ENCODE data around the gene TCEAL9.
"Not testable (repeated sequence)": the region's sequence is repeated elsewhere in the genome, so short reads cannot be mapped to it uniquely, and the experiment has no call there.

Gene TCEAL9

GRCh38 chrX:103382877-103383276 is 26.6 kb downstream of the TCEAL9 start:
- ChIA-PET POLR2A (no interaction called here), CTCF (interaction anchor here (0.6 kb wide), 1 partner anchor 95 kb away, joined by 3 read pairs; no protein-coding TSS in a partner anchor)
- Histone ChIP-seq H3K27ac (ENCODE audit: extremely low read depth, low read depth, low read length) (no peak overlapping the region), H3K9me3 (ENCODE audit: control insufficient read depth, insufficient read depth, low read depth, low read length) (no peaks in the 10 kb centered on the region; the same call in 1 of the 2 replicates), H3K4me3 (ENCODE audit: low read depth, low read length) (no peak overlapping the region), H3K36me3 (ENCODE audit: control insufficient read depth in 2 of 2, insufficient read depth in 1 of 2, low read length in 2 of 2) (peaks cover 4 to 17% of the 10 kb centered on the region in 2 experiments; a peak in 2 of 3 replicates), H3K4me1 (ENCODE audit: control insufficient read depth, insufficient read depth, low read length) (no peaks in the 10 kb centered on the region)
- peak; percentile 51; the same call in 1 of the 2 replicates for TF ChIP-seq ZNF660 (tag by site-specific recombination; IDR thresholded peaks at IDR 0.05)
- no peak for TF ChIP-seq ZSCAN16 (tag by site-specific recombination; IDR thresholded peaks at IDR 0.05)

- H3K36me3 ChIP-seq (ENCODE audit: control insufficient read depth in 2 of 2, insufficient read depth in 1 of 2, low read length in 2 of 2): peaks cover 0 to 2% of the 10 kb centered on the region in 2 experiments; a peak in 1 of 3 replicates
- H3K9me3 ChIP-seq (ENCODE audit: control insufficient read depth, insufficient read depth, low read depth, low read length): no peaks in the 10 kb centered on the region; the same call in 1 of the 2 replicates
- H3K4me1 ChIP-seq (ENCODE audit: control insufficient read depth, insufficient read depth, low read length): no peaks in the 10 kb centered on the region
- POLR2A ChIA-PET: interaction anchor here (1.4 kb wide), 1 partner anchor 8 kb away, joined by 4 read pairs; the partner anchor contains the start of gene BEX3
- TF ChIP-seq GFI1B (tag by site-specific recombination; IDR thresholded peaks at IDR 0.05): no peak
- TF ChIP-seq ZNF155 (tag by site-specific recombination; IDR thresholded peaks at IDR 0.05): no peak
- no peak for TF ChIP-seq ZNF423 (tag by site-specific recombination; IDR thresholded peaks at IDR 0.05)
- CTCF ChIA-PET: no interaction called here
- no peak overlapping the region for H3K27ac ChIP-seq (ENCODE audit: extremely low read depth, low read depth, low read length)
- no peak overlapping the region for H3K4me3 ChIP-seq (ENCODE audit: low read depth, low read length)
Observed at GRCh38 chrX:103384672-103385071, 28.4 kb downstream of the TCEAL9 start.

DNA sequence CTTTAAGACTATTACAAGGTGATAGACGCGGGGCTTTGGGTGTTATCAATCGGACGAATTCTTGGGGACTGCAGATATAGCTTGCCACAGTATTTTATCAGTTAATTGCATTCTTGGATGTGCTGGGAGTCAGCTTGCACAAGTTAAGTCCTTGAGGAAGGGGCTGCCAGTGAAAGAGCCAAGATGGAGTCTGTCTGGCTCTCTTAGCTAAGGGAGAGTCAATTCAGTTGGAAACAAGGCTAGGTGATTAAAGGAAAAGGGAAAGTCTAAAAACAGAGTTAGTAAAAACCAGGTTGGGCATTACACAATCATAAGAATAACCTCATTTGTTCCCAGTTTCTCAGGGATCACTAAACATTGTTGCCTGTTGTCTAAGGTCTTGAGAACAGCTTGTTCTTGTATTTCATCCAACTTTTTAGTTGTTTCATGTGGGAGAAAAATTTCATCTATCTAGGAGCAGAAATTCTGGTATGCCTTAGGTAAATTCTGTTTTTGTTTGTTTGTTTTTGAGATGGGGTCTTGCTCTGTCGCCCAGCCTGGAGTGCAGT is 29.1 kb downstream of the TCEAL9 start:
- H3K4me3 ChIP-seq (ENCODE audit: low read depth, low read length); H3K9me3 ChIP-seq (ENCODE audit: control insufficient read depth, insufficient read depth, low read depth, low read length); H3K36me3 ChIP-seq (ENCODE audit: control insufficient read depth in 2 of 2, insufficient read depth in 1 of 2, low read length in 2 of 2); H3K4me1 ChIP-seq (ENCODE audit: control insufficient read depth, insufficient read depth, low read length); H3K27ac ChIP-seq (ENCODE audit: extremely low read depth, low read depth, low read length): not testable (repeated sequence)
- CTCF ChIA-PET: interaction anchor here (0.6 kb wide), 1 partner anchor 12 kb away, joined by 3 read pairs; no protein-coding TSS in a partner anchor
- POLR2A ChIA-PET: interaction anchor here (1.4 kb wide), 1 partner anchor 9 kb away, joined by 4 read pairs; the partner anchor contains the start of gene BEX3

DNA sequence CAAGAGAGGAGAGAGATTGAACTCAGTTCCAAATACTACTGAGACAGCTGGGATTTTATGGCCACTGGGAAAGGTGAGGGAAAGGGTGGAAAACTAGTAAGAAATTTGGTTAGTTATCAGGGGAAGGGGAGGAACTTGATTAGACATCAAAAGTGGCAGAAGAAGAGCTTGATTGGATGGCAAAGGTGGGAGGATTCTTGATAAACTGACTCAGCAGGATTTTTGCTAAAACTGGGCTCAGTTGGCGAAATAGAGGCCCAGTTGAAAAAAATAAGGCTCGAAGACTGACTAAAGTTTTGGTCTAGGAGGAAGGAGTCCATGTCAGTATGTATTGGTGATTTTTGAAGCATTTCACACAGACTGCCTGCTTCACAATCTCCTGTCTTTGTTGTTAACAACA is 30.0 kb downstream of the TCEAL9 start:
- TF ChIP-seq GLI4 (tag by site-specific recombination; IDR thresholded peaks at IDR 0.05) (no peak), PRDM2 (tag by site-specific recombination; IDR thresholded peaks at IDR 0.05; ENCODE audit: borderline replicate concordance) (no peak), ZNF169 (tag by site-specific recombination; IDR thresholded peaks at IDR 0.05) (no peak), ZNF670 (tag by site-specific recombination; IDR thresholded peaks at IDR 0.05; ENCODE audit: low read depth) (no peak), ZNF157 (tag by site-specific recombination; IDR thresholded peaks at IDR 0.05) (no peak), ZNF10 (tag by site-specific recombination; IDR thresholded peaks at IDR 0.05) (no peak), ZNF174 (tag by site-specific recombination; IDR thresholded peaks at IDR 0.05) (no peak)
- CTCF ChIA-PET: interaction anchor here (0.5 kb wide), 1 partner anchor 21 kb away, joined by 3 read pairs; no protein-coding TSS in a partner anchor
- POLR2A ChIA-PET: no interaction called here
- Histone ChIP-seq H3K36me3 (ENCODE audit: control insufficient read depth in 2 of 2, insufficient read depth in 1 of 2, low read length in 2 of 2) (no peaks in the 10 kb centered on the region), H3K4me3 (ENCODE audit: low read depth, low read length) (no peak overlapping the region), H3K4me1 (ENCODE audit: control insufficient read depth, insufficient read depth, low read length) (no peaks in the 10 kb centered on the region), H3K27ac (ENCODE audit: extremely low read depth, low read depth, low read length) (no peak overlapping the region), H3K9me3 (ENCODE audit: control insufficient read depth, insufficient read depth, low read depth, low read length) (no peaks in the 10 kb centered on the region)
